Neural cell (in vitro differentiated cells): ENCODE data around the gene SLC25A21. TPM values are rescaled to one million over a fixed set of nuclear protein-coding genes. Genes with fewer than 3 reads are reported as not detected.

Experiments
- H2AFZ ChIP-seq: fragments of 200-600, 300-800 bp; sonication (generic), shearing (Covaris generic); 2 replicates; pipeline ENCODE4 v1.6.0; 2014; ENCODE audit warnings: low read depth, mild to moderate bottlenecking, antibody characterized with exemption, low read length, moderate library complexity
- H3F3A ChIP-seq: fragments of 200-600 bp; shearing (Covaris generic); 2 replicates; pipeline ENCODE4 v1.6.1; 2016; ENCODE audit warnings: mild to moderate bottlenecking, moderate library complexity, mixed read lengths, antibody characterized with exemption, low read length; ENCODE audit not compliant: insufficient read depth, poor library complexity, severe bottlenecking
- H3K27ac ChIP-seq: fragments of 200-600, 300-800 bp; sonication (generic), shearing (Covaris generic); 2 replicates; pipeline ENCODE4 v1.5.1; 2014; ENCODE audit warnings: mild to moderate bottlenecking, low read length, moderate library complexity
- H3K27me3 ChIP-seq: fragments of 300-800, 200-600 bp; sonication (generic), shearing (Covaris generic); 2 replicates; pipeline ENCODE4 v1.6.0; 2014; ENCODE audit warnings: mild to moderate bottlenecking, low read depth, low read length, moderate library complexity; ENCODE audit not compliant: insufficient read depth
- H3K36me3 ChIP-seq: fragments of 300-800, 200-600 bp; sonication (generic), shearing (Covaris generic); 2 replicates; pipeline ENCODE4 v1.5.1; 2014; ENCODE audit warnings: mild to moderate bottlenecking, antibody characterized with exemption, low read length, moderate library complexity; ENCODE audit not compliant: insufficient read depth
- H3K4me2 ChIP-seq: fragments of 300-800, 200-600 bp; sonication (generic), shearing (Covaris generic); 2 replicates; pipeline ENCODE4 v1.6.0; 2014; ENCODE audit warnings: mild to moderate bottlenecking, low read length
- H3K4me3 ChIP-seq: fragments of 300-800, 200-600 bp; sonication (generic), shearing (Covaris generic); 2 replicates; pipeline ENCODE4 v1.5.1; 2014; ENCODE audit warnings: mild to moderate bottlenecking, low read length, moderate library complexity
- H3K79me2 ChIP-seq: fragments of 200-600 bp; shearing (Covaris generic); replicated peaks from 2 replicates; pipeline ENCODE4 v1.6.0; 2014; ENCODE audit warnings: mild to moderate bottlenecking, low read length, moderate library complexity; ENCODE audit not compliant: insufficient read depth
- H3K9ac ChIP-seq: fragments of 300-800, 200-600 bp; sonication (generic), shearing (Covaris generic); 2 replicates; pipeline ENCODE4 v1.6.1; 2016; ENCODE audit warnings: mild to moderate bottlenecking, low read length, mixed read lengths
- H3K9me2 ChIP-seq: fragments of 200-600 bp; shearing (Covaris generic); 2 replicates; pipeline ENCODE4 v1.6.1; 2016; ENCODE audit warnings: mild to moderate bottlenecking, low read length, mixed read lengths; ENCODE audit not compliant: insufficient read depth
- H3K9me3 ChIP-seq: fragments of 200-600, 300-800 bp; sonication (generic), shearing (Covaris generic); 2 replicates; pipeline ENCODE4 v1.6.1; 2016; ENCODE audit warnings: mild to moderate bottlenecking, mixed run types, low read length, moderate library complexity, mixed read lengths
- H4K20me1 ChIP-seq: fragments of 200-600 bp; shearing (Covaris generic); 2 replicates; pipeline ENCODE4 v1.6.1; 2016; ENCODE audit warnings: mild to moderate bottlenecking, mixed run types; ENCODE audit not compliant: insufficient read depth
- EP300 ChIP-seq: fragments of 450-650 bp; conservative IDR thresholded peaks from 2 replicates; pipeline ENCODE4 v1.6.1; 2014; ENCODE audit warnings: antibody characterized with exemption, mild to moderate bottlenecking, moderate library complexity; ENCODE audit not compliant: poor library complexity, severe bottlenecking
- EZH2 ChIP-seq: fragments of 200-600, 300-800 bp; shearing (Covaris generic), sonication (generic); IDR thresholded peaks from 2 replicates; pipeline ENCODE4 v1.6.1; 2014; ENCODE audit warnings: antibody characterized with exemption, low read length, borderline replicate concordance, mild to moderate bottlenecking; ENCODE audit not compliant: insufficient read depth, poor library complexity, severe bottlenecking
- MXI1 ChIP-seq: fragments of 450-650 bp; conservative IDR thresholded peaks from 2 replicates; pipeline ENCODE4 v1.6.1; 2014; ENCODE audit warnings: antibody characterized with exemption, mild to moderate bottlenecking; ENCODE audit not compliant: poor library complexity, severe bottlenecking
- POLR2AphosphoS5 ChIP-seq: IDR thresholded peaks from 2 replicates; pipeline ENCODE4 v1.6.1; 2012
- RAD21 ChIP-seq: fragments of 450-650 bp; conservative IDR thresholded peaks from 2 replicates; pipeline ENCODE4 v1.6.1; 2014; ENCODE audit warnings: antibody characterized with exemption, mild to moderate bottlenecking, moderate library complexity
- SMC3 ChIP-seq: fragments of 450-650 bp; conservative IDR thresholded peaks from 2 replicates; pipeline ENCODE4 v1.6.1; 2014; ENCODE audit warnings: antibody characterized with exemption, mild to moderate bottlenecking, moderate library complexity; ENCODE audit not compliant: poor library complexity
- TAF1 ChIP-seq: IDR thresholded peaks from 2 replicates; pipeline ENCODE4 v1.6.1; 2012; ENCODE audit warnings: low read depth
- polyA plus RNA-seq: library from polyadenylated mRNA; depleted of rRNA; stranded (reverse); fragments of >200 nt; gene quantifications from 2 replicates; pipeline ENCODE4 v1.2.3, GENCODE V29; 2014
- TF ChIP-seq, protein P1 (sequence below): fragments of 450-650 bp; IDR thresholded peaks from 2 replicates; pipeline ENCODE4 v1.5.1; 2014; ENCODE audit warnings: antibody characterized with exemption, mild to moderate bottlenecking, moderate library complexity; ENCODE audit not compliant: poor library complexity, severe bottlenecking
- TF ChIP-seq, protein P2 (sequence below): IDR thresholded peaks from 2 replicates; pipeline ENCODE4 v1.6.1; 2012; ENCODE audit warnings: borderline replicate concordance

SLC25A21 gene
- polyA plus RNA-seq, 1 donor from 2014 or later = 0.35 TPM

DNA sequence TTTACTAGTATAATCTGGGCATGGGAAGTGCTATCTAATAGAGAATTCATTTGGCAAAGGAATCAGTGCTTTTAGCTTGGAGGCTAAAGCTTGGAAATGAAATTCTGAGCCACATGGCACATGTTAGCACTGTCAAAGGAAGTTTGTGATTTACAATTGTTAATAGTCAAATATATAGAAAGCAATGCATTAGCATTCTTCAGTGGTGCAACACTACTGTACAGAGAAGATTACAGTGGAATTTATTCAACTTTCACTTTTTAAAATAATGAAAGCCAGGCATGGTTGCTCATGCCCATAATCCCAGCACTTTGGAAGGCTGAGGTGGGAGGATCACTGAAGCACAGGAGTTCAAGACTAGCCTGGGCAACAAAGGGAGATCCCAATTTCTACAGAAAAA lies 464.8 kb downstream of the SLC25A21 start:
- Histone ChIP-seq H3K4me2 (no peak overlapping the region), H4K20me1 (no peaks in the 10 kb centered on the region), H3K36me3 (no peaks in the 10 kb centered on the region), H3K79me2 (no peaks in the 10 kb centered on the region), H3K9ac (no peak overlapping the region), H3K4me3 (no peak overlapping the region), H3F3A (no peaks in the 10 kb centered on the region), H3K9me3 (no peaks in the 10 kb centered on the region), H3K27ac (no peak overlapping the region), H3K9me2 (no peaks in the 10 kb centered on the region), H2AFZ (no peak overlapping the region), H3K27me3 (no peaks in the 10 kb centered on the region)
- TF ChIP-seq SMC3 = no peak

DNA sequence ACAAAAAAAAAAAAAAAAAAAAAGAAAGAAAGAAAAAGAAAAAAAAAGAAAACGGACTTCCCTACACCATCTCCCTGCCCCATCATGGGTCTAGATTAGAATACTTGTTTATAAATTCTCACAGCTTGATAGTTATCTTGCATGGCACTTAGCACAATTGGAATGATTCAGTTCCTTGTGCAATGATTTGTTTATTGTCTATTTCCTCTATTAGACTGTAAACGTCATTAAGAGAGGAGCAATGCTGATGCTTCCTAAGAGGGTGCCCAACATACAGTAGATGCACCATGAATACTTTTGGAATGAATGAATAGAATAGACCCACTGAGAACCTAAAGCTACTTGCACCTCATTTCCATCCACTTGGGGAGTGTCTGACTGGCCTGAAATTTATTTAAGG lies 469.9 kb downstream of the SLC25A21 start:
- Histone ChIP-seq H3K4me3 (no peak overlapping the region), H3K79me2 (no peaks in the 10 kb centered on the region), H3K9me3 (no peaks in the 10 kb centered on the region), H3K27me3 (no peaks in the 10 kb centered on the region), H3F3A (no peaks in the 10 kb centered on the region), H4K20me1 (no peaks in the 10 kb centered on the region), H3K4me2 (no peak overlapping the region), H2AFZ (no peak overlapping the region), H3K9me2 (no peaks in the 10 kb centered on the region), H3K27ac (no peak overlapping the region), H3K36me3 (no peaks in the 10 kb centered on the region), H3K9ac (no peak overlapping the region)
- TF ChIP-seq, protein P1, sequence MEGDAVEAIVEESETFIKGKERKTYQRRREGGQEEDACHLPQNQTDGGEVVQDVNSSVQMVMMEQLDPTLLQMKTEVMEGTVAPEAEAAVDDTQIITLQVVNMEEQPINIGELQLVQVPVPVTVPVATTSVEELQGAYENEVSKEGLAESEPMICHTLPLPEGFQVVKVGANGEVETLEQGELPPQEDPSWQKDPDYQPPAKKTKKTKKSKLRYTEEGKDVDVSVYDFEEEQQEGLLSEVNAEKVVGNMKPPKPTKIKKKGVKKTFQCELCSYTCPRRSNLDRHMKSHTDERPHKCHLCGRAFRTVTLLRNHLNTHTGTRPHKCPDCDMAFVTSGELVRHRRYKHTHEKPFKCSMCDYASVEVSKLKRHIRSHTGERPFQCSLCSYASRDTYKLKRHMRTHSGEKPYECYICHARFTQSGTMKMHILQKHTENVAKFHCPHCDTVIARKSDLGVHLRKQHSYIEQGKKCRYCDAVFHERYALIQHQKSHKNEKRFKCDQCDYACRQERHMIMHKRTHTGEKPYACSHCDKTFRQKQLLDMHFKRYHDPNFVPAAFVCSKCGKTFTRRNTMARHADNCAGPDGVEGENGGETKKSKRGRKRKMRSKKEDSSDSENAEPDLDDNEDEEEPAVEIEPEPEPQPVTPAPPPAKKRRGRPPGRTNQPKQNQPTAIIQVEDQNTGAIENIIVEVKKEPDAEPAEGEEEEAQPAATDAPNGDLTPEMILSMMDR = no peak
- TF ChIP-seq, protein P2, sequence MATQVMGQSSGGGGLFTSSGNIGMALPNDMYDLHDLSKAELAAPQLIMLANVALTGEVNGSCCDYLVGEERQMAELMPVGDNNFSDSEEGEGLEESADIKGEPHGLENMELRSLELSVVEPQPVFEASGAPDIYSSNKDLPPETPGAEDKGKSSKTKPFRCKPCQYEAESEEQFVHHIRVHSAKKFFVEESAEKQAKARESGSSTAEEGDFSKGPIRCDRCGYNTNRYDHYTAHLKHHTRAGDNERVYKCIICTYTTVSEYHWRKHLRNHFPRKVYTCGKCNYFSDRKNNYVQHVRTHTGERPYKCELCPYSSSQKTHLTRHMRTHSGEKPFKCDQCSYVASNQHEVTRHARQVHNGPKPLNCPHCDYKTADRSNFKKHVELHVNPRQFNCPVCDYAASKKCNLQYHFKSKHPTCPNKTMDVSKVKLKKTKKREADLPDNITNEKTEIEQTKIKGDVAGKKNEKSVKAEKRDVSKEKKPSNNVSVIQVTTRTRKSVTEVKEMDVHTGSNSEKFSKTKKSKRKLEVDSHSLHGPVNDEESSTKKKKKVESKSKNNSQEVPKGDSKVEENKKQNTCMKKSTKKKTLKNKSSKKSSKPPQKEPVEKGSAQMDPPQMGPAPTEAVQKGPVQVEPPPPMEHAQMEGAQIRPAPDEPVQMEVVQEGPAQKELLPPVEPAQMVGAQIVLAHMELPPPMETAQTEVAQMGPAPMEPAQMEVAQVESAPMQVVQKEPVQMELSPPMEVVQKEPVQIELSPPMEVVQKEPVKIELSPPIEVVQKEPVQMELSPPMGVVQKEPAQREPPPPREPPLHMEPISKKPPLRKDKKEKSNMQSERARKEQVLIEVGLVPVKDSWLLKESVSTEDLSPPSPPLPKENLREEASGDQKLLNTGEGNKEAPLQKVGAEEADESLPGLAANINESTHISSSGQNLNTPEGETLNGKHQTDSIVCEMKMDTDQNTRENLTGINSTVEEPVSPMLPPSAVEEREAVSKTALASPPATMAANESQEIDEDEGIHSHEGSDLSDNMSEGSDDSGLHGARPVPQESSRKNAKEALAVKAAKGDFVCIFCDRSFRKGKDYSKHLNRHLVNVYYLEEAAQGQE = no peak
- TF ChIP-seq RAD21 (no peak), MXI1 (no peak), EZH2 (no peak), POLR2AphosphoS5 (no peak), SMC3 (no peak), TAF1 (no peak), EP300 (no peak)

DNA sequence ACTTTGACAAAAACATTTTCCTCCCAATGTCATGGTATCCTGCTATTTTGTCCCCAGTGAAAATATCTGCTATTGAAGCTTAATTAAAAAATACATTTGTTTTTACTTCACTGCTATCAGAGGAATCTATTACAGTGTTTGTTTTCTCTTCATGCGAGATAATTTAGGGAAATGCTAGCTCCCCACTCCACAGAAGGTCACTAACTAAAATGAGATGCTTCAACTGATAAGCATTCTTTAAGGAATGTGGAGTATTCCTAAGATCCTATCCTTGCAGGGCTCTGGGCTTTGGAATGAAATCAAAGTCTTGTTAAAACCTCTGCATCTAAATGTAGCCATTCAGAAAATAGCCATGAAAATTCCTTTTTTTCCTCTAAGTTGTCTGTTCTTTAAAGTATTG lies 471.3 kb downstream of the SLC25A21 start:
- no peaks in the 10 kb centered on the region for H3K9me2 ChIP-seq
- no peak overlapping the region for H2AFZ ChIP-seq
- H3K9ac ChIP-seq = no peak overlapping the region
- H3K27ac ChIP-seq = no peak overlapping the region
- H4K20me1 ChIP-seq = no peaks in the 10 kb centered on the region
- no peaks in the 10 kb centered on the region for H3K79me2 ChIP-seq
- H3K4me2 ChIP-seq = no peak overlapping the region
- H3K36me3 ChIP-seq = no peaks in the 10 kb centered on the region
- no peaks in the 10 kb centered on the region for H3F3A ChIP-seq
- H3K4me3 ChIP-seq = no peak overlapping the region
- no peaks in the 10 kb centered on the region for H3K9me3 ChIP-seq
- TF ChIP-seq EZH2 (no peak), TAF1 (no peak), POLR2AphosphoS5 (no peak), RAD21 (no peak), MXI1 (no peak), SMC3 (no peak), EP300 (no peak)
- TF ChIP-seq, protein P1 = no peak
- TF ChIP-seq, protein P2 = no peak
- no peaks in the 10 kb centered on the region for H3K27me3 ChIP-seq
